NB4 (cell line): Measurements from ENCODE around the gene C9orf78.

Source experiments
- MYC ChIP-seq: IDR thresholded peaks from 2 replicates; pipeline ENCODE4 v1.6.1; 2011; ENCODE audit warnings: low read depth, low read length
- POLR2A ChIP-seq: IDR thresholded peaks from 2 replicates; pipeline ENCODE4 v1.6.1; 2011; ENCODE audit warnings: mild to moderate bottlenecking; ENCODE audit not compliant: insufficient read length; ENCODE audit errors: extremely low read depth
- TF ChIP-seq, protein P1 (sequence below): IDR thresholded peaks from one replicate; pipeline ENCODE4 v1.5.1; 2012; ENCODE audit warnings: low read depth, low read length
- TF ChIP-seq, protein P2 (sequence below): IDR thresholded peaks from 2 replicates; pipeline ENCODE4 v1.6.1; 2011; ENCODE audit warnings: low read depth, low read length

DNA sequence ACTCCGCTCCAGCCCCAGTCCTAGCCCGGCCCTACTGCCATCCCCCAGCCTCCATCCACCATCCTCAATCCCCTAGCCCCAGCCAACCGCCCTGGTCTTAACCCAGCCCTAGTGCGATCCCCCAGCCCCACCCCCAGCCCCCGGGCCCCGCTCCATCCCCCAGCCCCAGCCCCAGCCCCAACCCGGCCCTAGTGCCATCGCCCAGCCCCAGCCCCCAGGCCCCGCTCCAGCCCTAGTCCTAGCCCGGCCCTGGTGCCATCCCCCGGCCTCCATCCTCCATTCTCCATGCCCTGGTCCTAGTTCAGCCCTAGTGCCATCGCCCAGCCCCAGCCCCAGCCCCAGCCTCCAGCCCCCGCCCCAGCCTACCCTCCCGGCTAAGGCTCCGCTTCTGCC is 11.5 kb downstream of the C9orf78 start:
- TF ChIP-seq, protein P1, sequence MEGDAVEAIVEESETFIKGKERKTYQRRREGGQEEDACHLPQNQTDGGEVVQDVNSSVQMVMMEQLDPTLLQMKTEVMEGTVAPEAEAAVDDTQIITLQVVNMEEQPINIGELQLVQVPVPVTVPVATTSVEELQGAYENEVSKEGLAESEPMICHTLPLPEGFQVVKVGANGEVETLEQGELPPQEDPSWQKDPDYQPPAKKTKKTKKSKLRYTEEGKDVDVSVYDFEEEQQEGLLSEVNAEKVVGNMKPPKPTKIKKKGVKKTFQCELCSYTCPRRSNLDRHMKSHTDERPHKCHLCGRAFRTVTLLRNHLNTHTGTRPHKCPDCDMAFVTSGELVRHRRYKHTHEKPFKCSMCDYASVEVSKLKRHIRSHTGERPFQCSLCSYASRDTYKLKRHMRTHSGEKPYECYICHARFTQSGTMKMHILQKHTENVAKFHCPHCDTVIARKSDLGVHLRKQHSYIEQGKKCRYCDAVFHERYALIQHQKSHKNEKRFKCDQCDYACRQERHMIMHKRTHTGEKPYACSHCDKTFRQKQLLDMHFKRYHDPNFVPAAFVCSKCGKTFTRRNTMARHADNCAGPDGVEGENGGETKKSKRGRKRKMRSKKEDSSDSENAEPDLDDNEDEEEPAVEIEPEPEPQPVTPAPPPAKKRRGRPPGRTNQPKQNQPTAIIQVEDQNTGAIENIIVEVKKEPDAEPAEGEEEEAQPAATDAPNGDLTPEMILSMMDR = no peak
- no peak for TF ChIP-seq MYC
- no peak for TF ChIP-seq POLR2A
- TF ChIP-seq, protein P2, sequence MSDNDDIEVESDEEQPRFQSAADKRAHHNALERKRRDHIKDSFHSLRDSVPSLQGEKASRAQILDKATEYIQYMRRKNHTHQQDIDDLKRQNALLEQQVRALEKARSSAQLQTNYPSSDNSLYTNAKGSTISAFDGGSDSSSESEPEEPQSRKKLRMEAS = no peak
